Lower leg skin (tissue), 4 donors: ENCODE data around the gene FLNB. TPM values are rescaled to one million over a fixed set of nuclear protein-coding genes. Genes with fewer than 3 reads are reported as not detected.
"Not testable (repeated sequence)": the region's sequence is repeated elsewhere in the genome, so short reads cannot be mapped to it uniquely, and the experiment has no call there.

ENCODE experiments used
- DNase-seq, 2 donors: peaks; one replicate each; pipeline ENCODE4 v3.0.0-alpha.2; 2019; ENCODE audit warnings: low spot score in 2 of 2
- H3K4me3 ChIP-seq: fragments of 200-600 bp; sonication (generic); 2 replicates; pipeline ENCODE4 v1.5.1; 2017; ENCODE audit warnings: mild to moderate bottlenecking, low read depth; ENCODE audit not compliant: poor library complexity, severe bottlenecking
- POLR2A ChIP-seq, 2 donors: fragments of 450-650 bp; IDR thresholded peaks; one replicate each; pipeline ENCODE4 v1.6.1; 2016 to 2017; ENCODE audit warnings: antibody characterized with exemption in 2 of 2, mild to moderate bottlenecking in 1 of 2, moderate library complexity in 1 of 2
- WGBS, 2 donors: methylation state at CpG; one replicate each; pipeline ENCODE4 v1.1.5; 2018; 5-methylcytosine and 5-hydroxymethylcytosine counted together
- intact Hi-C: fragments of 100-400 bp; cut with DNase I; formaldehyde crosslinking; loops from one replicate; pipeline ENCODE4 v1.15.0; 2023; ENCODE audit warnings: low total_unique reads
- total RNA-seq, 4 donors: library from RNA; depleted of rRNA; stranded (reverse); fragments of >200 nt; gene quantifications; one replicate each; pipeline ENCODE4 v1.1.0, GENCODE V29; 2016
- TF ChIP-seq, protein P1 (sequence below), 3 donors: fragments of 450-650 bp; IDR thresholded peaks; one replicate each; pipeline ENCODE4 v1.5.1; 2016; ENCODE audit warnings: antibody characterized with exemption in 3 of 3, mild to moderate bottlenecking in 3 of 3, moderate library complexity in 2 of 3

The FLNB gene
- total RNA-seq, 4 donors from 2014 or later: 108 to 155 (median 128) TPM

DNA sequence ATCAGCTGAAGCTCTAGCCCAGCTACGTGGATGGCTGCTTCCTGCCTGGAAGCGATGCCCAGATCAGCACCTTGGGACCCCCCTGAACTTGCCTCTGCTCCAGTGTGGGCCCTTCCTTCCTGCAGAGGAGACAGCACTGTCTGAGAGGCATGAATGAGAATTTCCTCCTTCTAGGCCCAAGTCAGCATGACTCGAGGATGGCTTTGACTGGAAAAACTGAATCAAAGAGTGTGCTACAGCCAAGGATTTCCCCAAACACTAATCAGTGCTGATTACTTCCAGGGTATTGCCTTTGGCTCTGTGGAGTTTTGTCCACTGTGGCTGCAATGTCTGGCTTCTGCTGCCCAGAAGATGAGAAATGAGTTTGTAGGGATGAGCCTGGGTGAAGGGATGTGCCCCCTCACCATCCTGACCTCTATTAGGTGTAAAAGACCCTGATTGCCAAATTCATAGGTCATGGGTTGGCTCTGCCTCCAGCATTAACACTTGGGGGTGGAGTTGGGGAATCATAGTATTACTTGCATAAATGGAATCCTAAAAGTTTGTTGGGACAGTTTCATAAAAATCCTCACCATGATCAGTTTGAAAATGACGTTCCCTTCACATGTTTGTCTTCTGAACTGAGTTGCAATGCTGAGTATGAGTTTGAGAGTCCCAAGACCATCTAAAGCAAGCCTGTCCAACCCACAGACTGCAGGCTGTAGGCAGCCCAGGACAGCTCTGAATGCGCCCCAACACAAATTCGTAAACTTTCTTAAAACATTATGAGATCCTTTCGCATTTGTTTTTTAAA is 36.7 kb downstream of the FLNB start:
- WGBS, 2 donors: 59 to 65% methylated on average over 7 of the region's 7 CpGs
- intact Hi-C loops: no loop called here
- H3K4me3 ChIP-seq: no peak overlapping the region
- no peak for DNase-seq
- no peak for TF ChIP-seq POLR2A (IDR thresholded peaks at IDR 0.05)
- TF ChIP-seq, protein P1, sequence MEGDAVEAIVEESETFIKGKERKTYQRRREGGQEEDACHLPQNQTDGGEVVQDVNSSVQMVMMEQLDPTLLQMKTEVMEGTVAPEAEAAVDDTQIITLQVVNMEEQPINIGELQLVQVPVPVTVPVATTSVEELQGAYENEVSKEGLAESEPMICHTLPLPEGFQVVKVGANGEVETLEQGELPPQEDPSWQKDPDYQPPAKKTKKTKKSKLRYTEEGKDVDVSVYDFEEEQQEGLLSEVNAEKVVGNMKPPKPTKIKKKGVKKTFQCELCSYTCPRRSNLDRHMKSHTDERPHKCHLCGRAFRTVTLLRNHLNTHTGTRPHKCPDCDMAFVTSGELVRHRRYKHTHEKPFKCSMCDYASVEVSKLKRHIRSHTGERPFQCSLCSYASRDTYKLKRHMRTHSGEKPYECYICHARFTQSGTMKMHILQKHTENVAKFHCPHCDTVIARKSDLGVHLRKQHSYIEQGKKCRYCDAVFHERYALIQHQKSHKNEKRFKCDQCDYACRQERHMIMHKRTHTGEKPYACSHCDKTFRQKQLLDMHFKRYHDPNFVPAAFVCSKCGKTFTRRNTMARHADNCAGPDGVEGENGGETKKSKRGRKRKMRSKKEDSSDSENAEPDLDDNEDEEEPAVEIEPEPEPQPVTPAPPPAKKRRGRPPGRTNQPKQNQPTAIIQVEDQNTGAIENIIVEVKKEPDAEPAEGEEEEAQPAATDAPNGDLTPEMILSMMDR (IDR thresholded peaks at IDR 0.05): no peak

DNA sequence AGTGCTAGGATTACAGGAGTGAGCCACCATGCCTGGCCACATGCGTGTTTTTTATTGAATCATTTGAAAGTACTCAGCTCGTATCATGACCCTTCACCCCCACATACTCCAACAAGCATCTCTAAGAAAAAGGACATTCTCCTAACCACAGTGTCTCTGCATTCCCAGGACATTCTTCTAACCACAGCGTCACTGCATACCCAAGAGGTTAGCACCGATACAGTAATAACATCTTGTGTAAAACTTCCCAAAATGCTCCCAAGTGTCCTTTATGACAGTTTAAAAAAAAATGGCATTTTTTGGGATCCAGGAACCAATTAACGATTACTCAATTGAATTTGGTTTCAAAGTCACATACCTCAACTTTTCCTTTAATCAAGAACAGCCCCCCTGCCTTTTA is 39.6 kb downstream of the FLNB start:
- H3K4me3 ChIP-seq: no peak overlapping the region
- no peak for DNase-seq
- 73 to 77% methylated on average over 5 of the region's 5 CpGs for WGBS, 2 donors
- intact Hi-C loops: no loop called here
- no peak for TF ChIP-seq POLR2A (IDR thresholded peaks at IDR 0.05)
- TF ChIP-seq, protein P1 (IDR thresholded peaks at IDR 0.05): no peak

DNA sequence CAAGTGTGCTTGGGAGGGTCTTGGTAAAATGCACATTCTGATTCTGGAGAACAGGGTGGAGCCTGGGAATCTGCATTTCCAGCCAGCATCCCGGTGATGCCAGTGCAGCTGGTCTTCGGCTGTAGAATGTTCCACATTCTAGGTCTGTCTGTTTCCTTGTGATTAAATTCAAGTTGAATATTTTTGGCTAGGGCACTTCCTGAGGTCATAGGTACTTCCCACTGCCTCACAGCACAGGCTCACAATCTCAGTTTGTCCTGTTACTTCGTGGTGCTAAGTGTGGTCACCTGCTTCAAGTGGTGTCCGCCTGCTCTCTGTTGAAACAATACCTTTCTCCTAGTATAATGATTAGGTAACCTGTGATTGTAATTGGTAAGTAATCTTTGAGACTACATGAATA is 40.1 kb downstream of the FLNB start:
- no peak overlapping the region for H3K4me3 ChIP-seq
- intact Hi-C loops: no loop called here
- WGBS, 2 donors: 47 to 53% methylated on average over 4 of the region's 4 CpGs
- no peak for TF ChIP-seq POLR2A (IDR thresholded peaks at IDR 0.05)
- TF ChIP-seq, protein P1 (IDR thresholded peaks at IDR 0.05): no peak
- DNase-seq: no peak

DNA sequence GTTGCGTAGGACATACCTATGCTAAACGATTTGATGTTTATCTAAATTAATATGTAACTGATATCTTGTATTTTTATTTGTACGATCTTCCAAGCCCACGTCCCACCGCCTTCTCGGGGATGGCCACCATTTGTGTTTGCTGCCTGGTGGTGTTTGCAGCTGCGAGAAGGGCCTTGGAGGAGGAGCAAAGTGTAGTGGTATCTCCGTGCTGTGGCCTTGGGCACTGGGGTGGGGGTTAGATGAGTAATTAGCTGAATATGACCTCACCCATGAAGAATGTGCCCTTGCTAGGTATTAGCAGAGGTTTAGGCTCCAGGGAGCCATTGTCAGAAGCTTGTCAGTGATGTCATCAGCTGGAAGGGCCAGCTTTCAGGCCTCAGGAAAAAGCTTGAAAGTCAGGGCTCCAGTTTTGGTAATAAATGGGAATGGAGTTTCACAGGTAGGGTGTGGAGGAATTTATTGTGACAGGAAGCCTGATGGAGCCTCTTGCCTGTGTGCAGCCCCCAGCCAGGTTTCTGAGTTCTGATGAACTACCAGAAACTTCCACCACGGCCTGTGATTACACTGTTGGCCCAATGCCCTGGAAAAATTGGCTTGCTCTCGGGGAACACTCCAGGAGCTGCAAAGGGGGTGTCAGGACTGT is 41.0 kb downstream of the FLNB start:
- intact Hi-C loops: no loop called here
- TF ChIP-seq, protein P1 (IDR thresholded peaks at IDR 0.05): no peak
- no peak for TF ChIP-seq POLR2A (IDR thresholded peaks at IDR 0.05)
- DNase-seq: peak; percentile 61 to 89
- H3K4me3 ChIP-seq: no peak overlapping the region
- WGBS, 2 donors: 26 to 41% methylated on average over 10 of the region's 10 CpGs

DNA sequence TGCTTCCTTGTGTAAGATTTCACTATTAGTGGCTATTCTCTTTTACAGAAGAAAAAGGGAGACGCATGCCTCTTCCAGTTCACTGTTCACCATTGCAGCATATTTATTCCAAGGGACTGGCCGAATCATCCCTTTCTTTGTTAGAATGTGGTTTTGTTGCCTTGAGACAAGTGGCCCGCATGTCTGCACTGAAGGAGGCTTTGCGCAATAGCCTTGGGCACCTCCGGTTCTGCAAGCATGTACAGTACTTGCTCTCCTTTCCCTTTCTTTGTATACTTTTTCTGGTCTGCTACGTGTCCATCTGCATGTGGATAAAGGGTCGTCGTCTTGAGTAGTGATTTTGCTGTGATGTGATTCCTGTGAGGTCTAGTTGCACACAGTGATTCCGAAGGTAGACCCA is 43.0 kb downstream of the FLNB start:
- H3K4me3 ChIP-seq: no peak overlapping the region
- intact Hi-C loops: no loop called here
- WGBS, 2 donors: 46 to 51% methylated on average over 9 of the region's 9 CpGs
- TF ChIP-seq, protein P1 (IDR thresholded peaks at IDR 0.05): no peak
- no peak for TF ChIP-seq POLR2A (IDR thresholded peaks at IDR 0.05)
- no peak for DNase-seq

DNA sequence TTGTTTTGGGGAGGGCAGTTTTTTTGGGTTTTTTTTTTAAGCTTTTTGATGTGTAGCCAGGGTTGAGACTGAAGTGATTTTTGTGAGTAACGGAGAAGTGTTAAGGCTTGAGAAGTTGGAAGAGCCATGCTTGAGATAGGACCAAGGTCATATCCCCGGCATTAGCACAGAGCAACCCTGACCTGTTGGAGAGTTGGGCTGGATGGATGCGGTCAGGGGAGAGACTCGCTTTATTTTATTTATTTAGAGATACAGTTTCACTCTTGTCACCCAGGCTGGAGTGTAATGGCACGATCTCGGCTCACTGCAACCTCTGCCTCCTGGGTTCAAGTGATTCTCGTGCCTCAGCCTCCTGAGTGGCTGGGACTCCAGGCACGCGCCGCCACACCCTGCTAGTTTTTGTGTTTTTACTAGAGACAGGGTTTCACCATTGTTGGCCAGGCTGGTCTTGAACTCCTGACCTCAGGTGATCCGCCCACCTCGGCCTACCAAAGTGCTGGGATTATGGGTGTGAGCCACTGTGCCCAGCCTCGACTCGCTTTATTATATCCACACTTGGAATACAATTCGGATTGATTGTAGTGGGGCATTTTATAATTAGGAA is 43.5 kb downstream of the FLNB start:
- DNase-seq, H3K4me3 ChIP-seq, intact Hi-C loops: not testable (repeated sequence)
- 78 to 81% methylated on average over 15 of the region's 15 CpGs for WGBS, 2 donors
